Germinal center (tissue), 1 donor: ENCODE results near the gene SLC25A24.
A peak's percentile ranks its signal among the peaks of the same experiment; 100 is the strongest.
"Not testable (repeated sequence)": the region's sequence is repeated elsewhere in the genome, so short reads cannot be mapped to it uniquely, and the experiment has no call there.

ENCODE experiments used
- DNase-seq: peaks from one replicate; pipeline ENCODE4 v3.0.0; 2012; ENCODE audit warnings: mixed read lengths, low spot score

Gene SLC25A24

DNA sequence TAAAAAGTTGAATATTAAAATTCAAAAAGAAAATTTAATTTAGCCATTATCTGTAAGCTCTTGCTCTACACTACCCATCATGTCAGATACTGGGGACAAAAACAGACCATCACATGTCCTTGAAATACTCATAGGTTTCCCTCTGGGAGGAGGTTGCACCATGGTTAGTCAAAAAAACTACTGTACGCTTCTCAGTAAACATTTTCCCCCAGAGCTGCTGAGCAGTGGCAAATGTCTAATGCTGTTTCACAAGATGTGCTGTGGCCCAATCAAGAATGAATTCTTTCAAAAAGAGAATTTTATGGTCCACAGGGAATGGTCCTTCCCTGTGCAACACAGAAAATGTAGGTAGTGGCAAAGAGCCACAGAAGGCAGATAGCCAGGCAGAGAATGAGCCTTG is 6.1 kb downstream of the SLC25A24 start:
- no peak for DNase-seq

DNA sequence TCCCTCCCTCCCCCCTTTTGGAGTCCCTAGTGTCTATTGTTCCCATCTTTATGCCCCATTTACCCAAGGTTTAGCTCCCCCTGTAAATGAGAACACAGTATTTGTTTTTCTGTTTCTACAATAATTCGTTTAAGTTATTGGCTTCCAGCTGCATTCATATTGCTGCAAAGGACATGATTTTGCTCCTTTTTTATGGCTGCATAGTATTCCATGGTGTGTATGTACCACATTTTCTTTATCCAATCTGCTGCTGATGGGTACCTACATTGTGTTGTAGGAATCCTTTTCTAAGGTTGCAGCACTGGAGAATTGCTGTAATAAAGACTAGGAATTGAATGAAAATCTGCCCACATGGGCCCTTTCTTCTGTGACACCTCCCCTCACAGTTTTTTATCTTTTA is 6.8 kb downstream of the SLC25A24 start:
- DNase-seq, result no peak

DNA sequence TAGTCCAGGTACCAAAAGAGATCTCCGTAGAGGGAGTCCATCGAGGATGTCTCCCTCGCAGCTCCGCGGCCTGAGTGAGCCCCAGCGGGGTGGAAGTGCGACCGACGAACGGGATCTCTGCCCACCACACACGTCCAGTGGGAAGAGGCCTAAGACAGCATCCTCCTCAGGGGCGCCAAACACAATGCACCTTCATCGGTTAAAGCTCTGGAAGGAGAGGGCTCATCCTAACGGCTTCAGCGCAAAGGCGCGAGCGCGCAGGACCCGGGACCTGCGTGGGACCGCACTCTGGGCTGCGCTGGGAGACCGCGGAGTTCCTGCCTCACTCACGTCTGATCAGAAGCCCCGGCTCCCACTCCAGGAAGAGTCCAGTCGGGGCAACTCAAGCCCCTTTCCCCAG is 7.6 kb downstream of the SLC25A24 start:
- DNase-seq, result no peak

DNA sequence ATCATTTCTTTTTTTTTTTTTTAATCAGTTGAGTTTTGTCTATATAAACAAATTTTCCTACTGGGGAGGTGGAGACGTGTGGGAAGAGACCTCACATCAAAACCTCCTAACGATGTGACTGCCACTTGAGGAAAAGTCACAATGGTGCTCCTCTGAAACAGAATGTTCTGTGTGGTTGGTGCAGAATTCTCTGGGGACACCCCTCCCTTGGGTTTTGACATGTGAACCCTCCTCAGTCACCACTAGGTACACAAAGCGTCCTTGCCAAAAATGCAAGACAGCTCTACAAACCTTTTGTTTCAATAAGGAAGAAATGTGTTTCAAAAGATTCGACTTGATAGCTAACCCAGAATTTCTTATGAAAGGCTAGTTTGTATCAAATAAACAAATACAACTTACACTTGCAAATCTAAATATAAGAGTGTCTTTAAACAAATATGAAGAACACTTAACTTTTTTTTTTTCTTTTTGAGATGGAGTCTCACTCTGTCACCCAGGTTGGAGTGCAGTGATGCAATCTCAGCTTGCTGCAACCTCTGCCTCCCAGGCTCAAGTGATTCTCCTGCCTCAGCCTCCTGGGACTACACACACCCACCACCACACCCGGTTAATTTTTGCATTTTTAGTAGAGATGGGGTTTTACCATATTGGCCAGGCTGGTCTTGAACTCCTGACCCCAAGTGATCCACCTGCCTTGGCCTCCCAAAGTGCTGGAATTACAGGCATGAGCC is 9.3 kb downstream of the SLC25A24 start:
- peak; percentile 20 for DNase-seq

DNA sequence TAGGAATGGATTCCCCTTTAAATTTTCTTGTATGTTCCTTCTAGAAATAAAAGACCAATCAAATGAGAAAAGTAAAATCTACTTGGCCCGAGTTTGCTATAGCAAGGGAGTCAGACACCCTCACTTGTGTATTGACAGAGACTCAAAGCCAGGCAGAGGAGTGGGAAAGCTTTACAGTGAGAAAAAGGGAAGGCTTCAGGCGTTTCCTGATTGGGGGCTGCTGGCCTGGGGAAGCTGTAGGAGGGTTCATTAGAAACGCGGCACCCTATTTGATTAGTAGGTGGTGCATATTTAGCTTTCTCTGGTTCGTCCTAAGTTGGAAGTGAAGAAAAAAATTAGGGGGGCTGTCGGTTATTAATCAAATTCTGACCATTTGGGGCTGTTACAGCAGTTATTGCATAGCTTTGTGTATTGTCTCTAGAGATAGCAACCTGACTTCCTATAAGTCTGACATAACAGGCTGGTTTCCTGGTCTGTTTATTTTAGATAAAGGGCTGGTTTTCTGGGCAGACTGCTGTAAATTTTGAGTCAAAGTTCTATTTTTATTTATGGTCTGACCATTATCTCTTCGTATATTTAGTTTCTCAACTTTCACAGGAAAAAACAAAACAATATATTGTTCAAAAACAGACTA is 10.0 kb downstream of the SLC25A24 start:
- no peak for DNase-seq

DNA sequence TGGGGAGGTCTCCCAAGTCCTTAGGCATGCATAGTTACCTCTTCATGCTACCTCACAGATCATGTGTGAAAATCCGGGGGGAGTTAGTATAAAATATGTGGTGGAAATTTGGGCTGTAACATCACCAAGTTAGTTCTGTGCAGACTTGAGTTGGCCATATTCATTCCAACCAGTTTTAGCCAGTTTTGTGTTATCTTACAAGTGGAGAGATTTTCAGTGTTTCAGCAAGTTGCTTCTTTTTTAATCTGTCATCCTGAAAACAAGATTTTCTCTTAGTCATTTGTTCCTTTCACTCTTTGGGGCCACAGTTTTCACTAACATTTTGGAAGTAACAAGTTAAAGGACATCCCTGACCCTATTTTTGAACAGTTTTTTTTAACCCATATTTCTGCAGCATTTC is 11.3 kb downstream of the SLC25A24 start:
- DNase-seq, result no peak

DNA sequence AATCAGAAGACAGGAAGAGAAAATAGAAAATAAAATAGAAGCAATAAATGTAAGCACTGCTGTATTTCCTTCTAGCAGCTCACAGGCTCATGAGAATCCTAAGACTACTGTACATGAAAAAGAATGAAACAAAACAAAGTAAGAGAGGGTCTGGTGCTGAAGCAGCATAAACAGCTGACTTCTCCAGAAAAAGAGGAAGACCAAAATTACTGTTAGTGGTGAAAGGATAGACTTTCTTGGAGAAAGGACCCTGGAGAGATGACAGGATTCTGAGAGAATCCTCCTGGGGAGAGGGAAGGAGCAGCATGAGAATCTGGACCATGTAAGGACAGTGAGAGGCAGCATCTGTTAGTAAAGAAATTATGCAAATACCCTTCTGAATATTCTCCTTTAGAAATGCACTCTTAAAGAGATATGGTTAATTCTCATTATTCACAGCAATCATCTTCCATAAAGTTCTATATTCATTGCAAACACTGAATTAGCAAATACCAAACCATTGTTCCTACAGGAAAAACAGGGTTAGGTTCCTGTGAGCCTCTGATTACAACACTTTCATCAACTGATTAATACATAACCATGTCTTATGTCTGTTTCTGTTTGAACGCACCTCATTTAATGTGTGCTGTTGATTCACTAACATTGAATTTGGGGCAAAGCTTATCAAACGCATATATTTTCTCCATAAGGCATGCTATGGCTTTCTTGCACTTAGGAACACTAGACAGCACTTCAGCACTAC is 17.0 kb downstream of the SLC25A24 start:
- DNase-seq, result no peak

DNA sequence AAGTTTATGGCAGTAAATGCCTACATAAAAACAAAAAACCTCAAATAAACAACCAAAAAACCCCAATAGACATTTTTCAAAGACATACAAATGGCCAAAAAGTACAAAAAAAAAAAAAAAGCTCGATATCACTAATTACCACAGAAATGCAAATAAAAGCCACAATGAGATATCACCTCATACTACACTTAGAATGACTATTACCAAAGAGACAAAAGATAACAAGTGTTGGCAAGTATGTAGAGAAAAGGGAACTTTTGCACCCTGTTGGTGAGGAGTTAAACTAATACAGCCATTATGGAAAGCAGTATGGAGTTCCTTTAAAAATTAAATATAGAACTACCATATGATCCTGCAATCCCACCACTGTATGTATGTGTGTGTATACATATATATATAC is 21.1 kb downstream of the SLC25A24 start:
- DNase-seq, result no peak

DNA sequence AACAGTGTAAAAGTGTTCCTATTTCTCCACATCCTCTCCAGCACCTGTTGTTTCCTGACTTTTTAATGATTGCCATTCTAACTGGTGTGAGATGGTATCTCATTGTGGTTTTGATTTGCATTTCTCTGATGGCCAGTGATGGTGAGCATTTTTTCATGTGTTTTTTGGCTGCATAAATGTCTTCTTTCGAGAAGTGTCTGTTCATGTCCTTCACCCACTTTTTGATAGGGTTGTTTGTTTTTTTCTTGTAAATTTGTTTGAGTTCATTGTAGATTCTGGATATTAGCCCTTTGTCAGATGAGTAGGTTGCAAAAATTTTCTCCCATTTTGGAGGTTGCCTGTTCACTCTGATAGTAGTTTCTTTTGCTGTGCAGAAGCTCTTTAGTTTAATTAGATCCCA is 37.7 kb downstream of the SLC25A24 start:
- DNase-seq, result not testable (repeated sequence)

DNA sequence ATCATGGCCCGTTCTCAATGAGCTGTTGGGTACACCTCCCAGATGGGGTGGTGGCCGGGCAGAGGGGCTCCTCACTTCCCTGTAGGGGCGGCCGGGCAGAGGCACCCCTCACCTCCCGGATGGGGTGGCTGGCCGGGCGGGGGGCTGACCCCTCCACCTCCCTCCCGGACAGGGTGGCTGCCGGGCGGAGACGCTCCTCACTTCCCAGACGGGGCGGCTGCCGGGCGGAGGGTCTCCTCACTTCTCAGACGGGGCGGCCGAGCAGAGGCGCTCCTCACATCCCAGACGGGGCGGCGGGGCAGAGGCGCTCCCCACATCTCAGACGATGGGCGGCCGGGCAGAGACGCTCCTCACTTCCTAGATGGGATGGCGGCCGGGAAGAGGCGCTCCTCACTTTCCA is 40.2 kb downstream of the SLC25A24 start:
- not testable (repeated sequence) for DNase-seq

DNA sequence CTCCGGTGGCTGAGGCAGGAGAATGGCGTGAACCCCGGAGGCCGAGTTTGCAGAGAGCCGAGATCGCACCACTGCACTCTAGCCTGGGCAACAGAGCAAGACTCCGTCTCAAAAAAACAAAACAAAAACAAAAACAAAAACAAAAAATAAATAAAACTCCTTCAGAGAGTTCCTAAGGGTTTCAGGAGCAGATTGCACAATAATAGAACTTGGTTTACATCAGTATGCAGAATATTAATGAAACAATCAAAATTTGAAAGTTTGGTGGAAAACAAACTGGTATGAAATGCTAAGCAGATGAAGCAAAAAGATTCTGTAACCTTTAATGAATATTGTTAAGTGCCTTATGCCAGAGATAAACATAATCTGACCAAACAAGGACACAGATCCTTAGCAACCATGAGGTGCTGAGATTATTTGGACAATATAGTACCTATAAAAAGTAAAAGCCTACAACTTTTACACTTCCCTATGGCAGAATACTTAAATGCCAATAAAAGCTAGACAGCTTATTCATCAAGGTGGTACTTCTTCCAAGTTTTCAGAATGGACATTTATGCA is 41.2 kb downstream of the SLC25A24 start:
- DNase-seq, result no peak

DNA sequence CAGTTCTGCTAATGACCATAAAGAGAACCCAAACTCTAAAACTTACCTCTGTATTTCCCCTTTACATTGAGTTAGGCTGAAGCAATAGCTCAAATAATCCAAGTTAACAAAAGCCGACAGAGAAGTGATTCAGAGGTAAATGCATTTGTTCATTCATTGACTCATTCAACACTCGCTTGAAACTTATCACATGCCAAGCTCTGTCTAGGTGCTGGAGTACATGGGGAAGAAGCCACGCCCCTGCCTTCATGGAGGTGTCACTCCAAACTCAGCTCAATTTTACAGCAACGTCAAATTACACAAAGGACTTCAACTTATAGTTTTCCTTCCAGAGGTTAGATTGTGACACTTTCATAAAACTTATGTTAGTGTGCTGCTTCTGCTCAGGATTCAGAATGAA is 45.8 kb downstream of the SLC25A24 start:
- DNase-seq, result no peak

DNA sequence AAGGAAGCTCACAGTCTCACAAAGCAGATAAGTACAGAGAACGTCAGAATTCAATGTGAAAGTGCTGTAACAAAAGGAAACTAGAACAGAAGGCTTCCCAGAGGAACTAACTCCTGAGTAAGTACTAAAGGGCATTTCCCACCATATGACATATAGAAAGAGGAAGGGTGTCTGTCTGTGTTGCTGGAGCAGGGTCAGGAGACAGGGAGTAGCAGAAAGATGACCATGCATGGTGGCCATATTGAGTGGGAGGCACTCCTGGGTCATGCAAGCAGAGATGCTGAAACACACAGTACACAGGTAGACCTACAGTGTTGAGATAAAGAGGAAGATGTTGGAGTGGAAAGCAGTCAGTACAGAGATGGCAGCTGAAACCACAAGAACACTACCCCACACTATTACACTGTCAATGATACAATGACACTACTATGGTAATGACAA is 47.3 kb downstream of the SLC25A24 start:
- DNase-seq, result no peak

DNA sequence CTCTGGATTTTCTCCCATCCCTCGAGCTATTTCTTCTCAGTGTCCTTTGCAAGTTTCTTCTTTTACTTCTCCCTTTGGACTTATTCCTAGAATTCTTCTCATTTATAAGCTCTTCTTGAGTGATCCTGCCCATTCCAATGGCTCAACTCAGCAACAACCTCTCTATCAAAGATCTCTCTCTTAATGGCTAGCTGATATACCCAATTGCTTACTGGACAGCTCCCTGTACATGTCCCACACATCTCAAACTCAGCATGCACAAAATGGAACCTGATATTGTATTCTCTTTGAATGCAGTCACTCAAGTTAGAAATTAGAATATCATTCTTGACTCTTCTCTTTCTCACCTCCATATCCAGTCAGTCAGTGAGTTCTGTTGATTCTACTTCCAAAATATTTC is 48.6 kb downstream of the SLC25A24 start:
- DNase-seq, result no peak

DNA sequence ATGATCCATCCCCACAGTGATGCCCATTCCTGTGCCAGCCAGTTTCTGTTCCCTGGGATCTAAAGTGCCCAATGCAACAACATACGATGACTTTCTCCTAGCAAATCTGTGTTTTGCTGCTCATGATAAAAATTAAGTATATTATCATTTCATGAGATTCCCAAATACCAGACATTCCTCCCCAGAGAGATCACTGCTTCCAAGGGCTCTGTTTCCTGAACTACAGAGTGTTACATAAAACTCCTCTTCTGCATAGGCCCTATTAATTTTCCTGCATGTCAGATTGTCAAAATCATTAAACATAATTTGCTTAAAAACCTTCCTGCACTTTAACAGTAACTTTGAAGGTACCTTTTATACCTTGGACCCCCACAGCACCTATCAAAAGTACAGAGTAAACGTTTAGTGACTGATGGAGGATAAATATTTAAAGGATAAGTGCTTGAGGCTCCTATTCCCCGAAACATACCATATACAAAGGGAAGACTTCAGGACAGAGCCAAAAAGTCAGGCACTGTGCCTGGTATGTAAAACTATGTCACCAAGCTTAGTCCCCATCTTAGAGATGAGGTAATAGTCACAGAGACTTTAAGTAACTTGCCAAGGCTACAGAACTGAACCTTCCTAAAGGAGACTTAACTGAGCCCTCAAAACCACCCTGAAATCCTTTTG is 50.2 kb downstream of the SLC25A24 start:
- DNase-seq, result no peak

DNA sequence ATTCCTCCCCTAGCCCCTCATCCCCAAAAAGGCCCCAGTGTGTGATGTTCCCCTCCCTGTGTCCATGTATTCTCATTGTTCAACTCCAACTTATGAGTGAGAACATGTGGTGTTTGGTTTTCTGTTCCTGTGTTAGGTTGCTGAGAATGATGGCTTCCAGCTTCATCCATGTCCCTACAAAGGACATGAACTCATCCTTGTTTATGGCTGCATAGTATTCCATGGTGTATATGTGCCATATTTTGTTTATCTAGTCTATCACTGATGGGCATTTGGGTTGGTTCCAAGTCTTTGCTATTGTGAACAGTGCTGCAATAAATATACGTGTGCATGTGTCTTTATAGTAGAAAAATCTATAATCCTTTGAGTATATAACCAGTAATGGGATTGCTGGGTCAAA is 55.6 kb downstream of the SLC25A24 start:
- DNase-seq, result not testable (repeated sequence)

DNA sequence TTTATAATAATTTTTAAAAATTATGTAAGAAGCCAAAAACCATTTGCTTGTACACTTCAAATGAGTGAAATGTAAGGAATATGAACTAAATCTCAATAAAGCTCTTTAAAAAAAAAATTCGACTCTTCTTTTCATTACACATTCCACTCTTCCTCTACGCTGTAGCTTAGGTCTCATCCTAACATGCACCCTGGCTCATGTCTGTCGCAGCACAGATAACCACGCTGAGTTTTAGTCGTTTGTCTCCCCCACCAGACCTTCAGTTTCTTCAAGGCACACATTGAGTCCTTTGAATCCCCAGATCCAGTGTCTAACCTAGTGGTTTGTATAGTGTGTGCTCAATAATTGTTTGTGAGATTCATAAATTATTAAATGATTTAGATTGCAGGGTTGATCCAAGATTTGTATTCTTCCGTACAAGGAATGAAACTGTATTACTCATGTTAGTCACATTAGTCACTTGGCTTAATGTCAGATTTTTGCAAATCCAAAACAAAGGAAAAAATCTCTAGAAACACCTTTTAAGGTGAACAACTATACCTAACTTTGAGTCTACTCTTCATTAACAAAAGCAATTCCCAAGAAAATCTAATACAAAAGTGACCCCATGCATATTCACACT is 57.3 kb downstream of the SLC25A24 start:
- no peak for DNase-seq

DNA sequence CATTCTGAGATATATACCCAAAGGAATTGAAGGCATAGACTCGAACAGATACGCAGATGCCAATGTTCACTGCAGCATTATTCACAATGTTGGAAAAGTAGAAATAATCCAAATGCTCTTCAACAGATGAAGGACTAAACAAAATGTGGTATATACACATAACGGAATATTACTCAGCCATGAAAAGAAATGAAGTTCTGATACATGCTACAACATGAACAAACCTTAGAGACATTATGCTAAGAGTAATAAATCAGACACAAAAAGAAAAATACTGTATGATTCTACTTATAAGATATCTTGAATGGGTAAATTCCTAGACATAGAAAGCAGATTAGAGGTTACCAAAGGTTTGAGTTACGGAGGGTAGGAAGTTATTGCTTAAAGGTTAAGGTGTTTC is 57.9 kb downstream of the SLC25A24 start:
- no peak for DNase-seq

DNA sequence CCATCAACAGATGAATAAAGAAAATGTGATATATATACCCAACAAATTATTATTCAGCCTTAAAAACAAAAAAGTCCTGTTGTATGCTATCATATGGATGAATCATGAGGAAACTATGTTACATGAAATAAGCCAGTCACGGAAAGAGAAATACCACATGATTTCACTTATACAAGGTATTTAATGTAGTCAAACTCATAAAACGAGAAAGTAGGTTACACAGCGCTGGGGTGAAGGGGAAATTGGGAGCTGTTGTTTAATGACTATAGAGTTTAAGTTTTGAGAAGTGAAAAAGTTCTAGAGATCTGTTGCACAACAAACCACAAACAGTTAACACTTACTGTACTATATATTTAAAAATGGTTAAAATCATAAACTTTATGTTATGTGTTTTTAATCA is 58.5 kb downstream of the SLC25A24 start:
- no peak for DNase-seq

DNA sequence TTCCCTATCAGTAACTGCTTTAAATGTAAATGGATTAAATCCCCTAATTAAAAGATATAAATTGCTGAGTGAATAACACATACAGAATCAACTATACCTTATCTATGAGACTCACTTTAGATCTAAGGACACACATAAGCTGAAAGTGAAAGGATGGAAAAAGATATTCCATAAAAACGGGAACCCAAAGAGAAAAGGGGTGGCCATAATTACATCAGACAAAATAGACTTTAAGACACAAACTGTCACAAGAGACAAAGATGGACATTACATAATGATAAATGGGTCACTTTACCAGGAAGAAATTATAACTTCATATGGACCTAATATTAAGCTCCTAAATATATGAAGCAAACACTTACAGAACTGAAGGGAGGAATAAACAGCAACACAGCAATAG is 59.2 kb downstream of the SLC25A24 start:
- DNase-seq, result no peak

DNA sequence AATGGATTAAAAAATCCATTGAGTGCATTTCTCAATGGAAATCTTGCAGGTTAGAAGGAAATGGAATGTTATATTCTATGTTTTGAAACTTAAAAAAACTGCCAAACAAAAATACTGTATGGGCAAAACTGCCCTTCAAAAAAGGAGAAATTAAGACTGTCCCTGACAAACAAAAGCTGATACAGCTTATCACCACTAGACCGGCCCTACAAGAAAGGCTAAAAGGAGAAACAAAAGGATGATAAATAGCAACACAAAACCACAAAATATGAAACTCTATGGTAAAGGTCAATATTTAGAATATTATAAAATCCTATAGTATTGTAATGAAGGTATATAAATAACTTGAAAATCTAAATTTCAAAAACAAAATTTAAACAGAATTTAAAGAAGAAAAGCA is 60.0 kb downstream of the SLC25A24 start:
- DNase-seq, result no peak

DNA sequence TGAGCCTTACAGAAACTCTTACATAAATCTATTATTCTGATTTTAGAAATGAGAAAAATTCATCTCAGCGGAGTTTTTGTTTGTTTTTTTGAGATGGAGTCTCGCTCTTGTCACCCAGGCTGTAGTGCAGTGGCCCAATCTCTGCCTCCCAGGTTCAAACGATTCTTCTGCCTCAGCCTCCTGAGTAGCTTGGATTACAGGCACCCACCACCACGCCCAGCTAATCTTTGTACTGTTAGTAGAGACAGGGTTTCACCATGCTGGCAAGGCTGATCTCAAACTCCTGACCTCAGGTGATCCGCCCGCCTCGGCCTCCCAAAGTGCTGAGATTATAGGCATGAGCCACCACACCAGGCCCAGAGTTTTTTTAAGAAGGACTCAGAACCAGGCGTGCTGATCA is 60.6 kb downstream of the SLC25A24 start:
- DNase-seq, result not testable (repeated sequence)
